Cardiac fibroblast (primary cell): ENCODE results near the gene EVA1A.

Experiments
- DNase-seq, 2 donors: peaks; one replicate each; pipeline versions ENCODE4 v3.0.0 to v3.0.0-alpha.2; 2010; ENCODE audit warnings: low read depth in 2 of 2
- H3K4me3 ChIP-seq, 2 donors: replicated peaks in 1 of 2; 1 replicate in 1 of 2; 2 replicates in 1 of 2; pipeline ENCODE4 v1.5.1; 2011; ENCODE audit warnings: low read depth in 2 of 2, low read length in 2 of 2, mild to moderate bottlenecking in 2 of 2, moderate library complexity in 1 of 2
- CTCF ChIP-seq: IDR thresholded peaks from one replicate; pipeline ENCODE4 v1.5.1; 2011; ENCODE audit warnings: low read depth, mild to moderate bottlenecking, low read length, inconsistent platforms

The EVA1A gene

DNA sequence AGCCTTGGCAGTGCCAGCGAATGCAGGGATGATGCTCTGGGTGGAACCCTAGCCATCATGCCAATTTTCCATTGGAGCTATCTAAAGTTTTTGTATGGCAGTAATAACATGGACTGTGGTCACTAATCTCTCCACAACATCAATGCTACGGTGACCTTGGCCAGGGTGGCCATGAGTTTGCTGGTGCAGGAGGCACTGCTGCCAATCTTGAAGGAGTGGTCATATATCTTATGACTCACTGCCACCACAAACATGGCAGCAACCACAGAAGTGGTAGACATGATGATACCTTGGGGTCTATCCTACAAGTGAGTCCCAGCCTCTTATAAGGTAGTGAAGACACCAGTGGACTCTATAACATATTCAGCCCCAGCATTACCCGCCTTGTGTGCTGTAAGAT, 104.6 kb downstream of the EVA1A start:
- TF ChIP-seq CTCF = no peak
- DNase-seq = no peak
- H3K4me3 ChIP-seq = no peak overlapping the region

DNA sequence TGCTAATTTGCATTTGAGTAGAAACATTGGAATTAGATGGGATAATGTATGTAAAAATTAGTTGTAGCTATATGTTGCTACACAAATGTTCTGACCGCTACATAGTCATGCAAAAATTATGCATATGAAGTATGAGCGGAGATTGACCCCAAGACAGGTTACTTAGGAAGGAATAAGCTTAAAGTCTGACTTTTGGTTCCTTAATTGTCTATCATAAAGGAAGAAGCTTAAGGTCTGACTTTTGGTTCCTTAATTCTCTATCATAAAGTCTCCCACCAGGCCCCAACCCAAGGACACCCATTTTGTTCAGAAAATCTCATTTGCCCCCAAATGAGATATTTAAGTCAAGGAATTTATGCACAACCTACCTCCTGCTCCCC, 106.5 kb downstream of the EVA1A start:
- no peak for TF ChIP-seq CTCF
- no peak for DNase-seq
- no peak overlapping the region for H3K4me3 ChIP-seq

DNA sequence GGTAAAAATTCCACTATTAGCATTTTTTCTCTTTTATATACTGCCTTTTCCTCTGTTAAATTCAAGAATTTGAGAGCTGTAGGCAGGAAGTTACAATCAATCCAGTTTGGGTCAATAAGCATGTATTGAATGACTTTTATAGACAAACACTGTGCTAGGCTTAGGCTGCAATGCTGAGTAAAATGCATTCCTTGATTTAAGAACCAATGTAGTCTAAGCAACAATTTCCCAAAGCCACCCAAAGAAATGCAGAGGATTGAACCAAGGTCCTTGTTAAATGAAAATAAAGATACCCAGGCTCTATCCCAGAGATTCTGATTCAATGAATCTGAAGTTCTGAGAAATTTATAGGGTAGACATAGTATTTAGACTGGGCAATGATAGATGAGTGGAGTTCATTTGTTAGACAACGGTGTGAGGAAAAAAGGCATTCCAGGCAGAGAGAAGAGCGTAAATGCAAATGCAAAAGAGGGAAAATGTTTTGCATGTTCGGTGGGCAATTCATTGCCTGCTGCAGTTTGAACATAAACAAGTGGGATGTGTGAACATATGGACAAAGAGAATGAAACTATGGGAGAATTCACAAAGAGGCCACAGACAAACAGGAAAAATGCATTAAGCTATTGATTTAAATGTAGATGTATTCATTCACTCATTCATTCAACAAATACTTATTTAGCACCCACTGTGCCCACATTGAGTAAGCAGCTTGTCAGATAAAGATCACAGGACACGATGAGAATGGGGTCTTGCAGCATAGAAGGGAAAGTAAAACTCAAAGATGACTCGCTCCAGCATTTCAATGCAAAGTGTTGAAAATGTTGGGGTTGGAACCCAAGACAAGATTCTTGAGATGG, 107.1 kb downstream of the EVA1A start:
- no peak for DNase-seq

DNA sequence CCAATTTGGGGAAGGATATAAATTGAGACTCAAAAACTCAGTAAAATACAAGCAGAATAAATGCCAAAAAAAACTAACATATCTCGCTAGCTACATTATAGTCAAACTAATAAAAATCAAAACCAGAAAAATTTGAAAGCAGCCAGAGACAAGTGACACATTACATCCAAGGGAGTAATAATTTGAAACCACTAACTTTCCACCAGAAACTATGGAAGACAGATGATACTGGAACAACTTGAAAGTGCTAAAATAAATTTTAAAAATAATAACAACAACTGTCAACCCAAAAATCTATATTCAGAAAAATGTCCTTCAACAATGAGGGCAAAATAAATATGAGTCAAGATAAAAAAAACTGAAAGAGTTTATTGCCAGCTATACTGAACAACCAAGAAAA, 110.7 kb downstream of the EVA1A start:
- no peak overlapping the region for H3K4me3 ChIP-seq
- DNase-seq = no peak
- TF ChIP-seq CTCF = no peak

More for the DNA sequence above, 107.1 kb downstream of the EVA1A start:
- no peak for TF ChIP-seq CTCF
- H3K4me3 ChIP-seq = no peak overlapping the region

GRCh38 chr2:75447176-75447575, 113.6 kb downstream of the EVA1A start:
- H3K4me3 ChIP-seq = no peak overlapping the region
- no peak for TF ChIP-seq CTCF
- no peak for DNase-seq
